ENCODE data around the gene GLYATL3.

Gene GLYATL3

GRCh38 chr6:49506569-49507111 is 6.9 kb downstream of the GLYATL3 start:
- no peak for TF ChIP-seq CTCF (IDR thresholded peaks at IDR 0.05; ENCODE audit: low read depth, low read length)
- DNase-seq, result no peak

GRCh38 chr6:49509342-49509741 is 9.6 kb downstream of the GLYATL3 start:
- Histone ChIP-seq H3K36me3 (no peaks in the 10 kb centered on the region), H3K4me3 (ENCODE audit: low read depth, low read length) (no peak overlapping the region), H3K27me3 (ENCODE audit: insufficient read depth, low read depth, severe bottlenecking) (no peaks in the 10 kb centered on the region), H3K9me3 (ENCODE audit: severe bottlenecking) (no peaks in the 10 kb centered on the region), H3K27ac (no peak overlapping the region)
- no peak for DNase-seq
- no peak for TF ChIP-seq CTCF (IDR thresholded peaks at IDR 0.05; ENCODE audit: low read depth, low read length)

More at GRCh38 chr6:49506569-49507111, 6.9 kb downstream of the GLYATL3 start:
- no peaks in the 10 kb centered on the region for H3K27me3 ChIP-seq (ENCODE audit: insufficient read depth, low read depth, severe bottlenecking)
- no peaks in the 10 kb centered on the region for H3K9me3 ChIP-seq (ENCODE audit: severe bottlenecking)
- no peaks in the 10 kb centered on the region for H3K36me3 ChIP-seq
- no peak overlapping the region for H3K27ac ChIP-seq
- no peak overlapping the region for H3K4me3 ChIP-seq (ENCODE audit: low read depth, low read length)

GRCh38 chr6:49513153-49513989 is 13.6 kb downstream of the GLYATL3 start:
- H3K9me3 ChIP-seq (ENCODE audit: severe bottlenecking), result no peaks in the 10 kb centered on the region
- H3K27ac ChIP-seq, result no peak overlapping the region
- no peaks in the 10 kb centered on the region for H3K27me3 ChIP-seq (ENCODE audit: insufficient read depth, low read depth, severe bottlenecking)
- DNase-seq, result no peak
- H3K4me3 ChIP-seq (ENCODE audit: low read depth, low read length), result no peak overlapping the region
- no peaks in the 10 kb centered on the region for H3K36me3 ChIP-seq
- no peak for TF ChIP-seq CTCF (IDR thresholded peaks at IDR 0.05; ENCODE audit: low read depth, low read length)

GRCh38 chr6:49514571-49515484 is 15.1 kb downstream of the GLYATL3 start:
- DNase-seq, result no peak
- Histone ChIP-seq H3K9me3 (ENCODE audit: severe bottlenecking) (no peaks in the 10 kb centered on the region), H3K27ac (no peak overlapping the region), H3K36me3 (no peaks in the 10 kb centered on the region), H3K4me3 (ENCODE audit: low read depth, low read length) (no peak overlapping the region), H3K27me3 (ENCODE audit: insufficient read depth, low read depth, severe bottlenecking) (no peaks in the 10 kb centered on the region)
- no peak for TF ChIP-seq CTCF (IDR thresholded peaks at IDR 0.05; ENCODE audit: low read depth, low read length)

- no peaks in the 10 kb centered on the region for H3K36me3 ChIP-seq
- H3K9me3 ChIP-seq (ENCODE audit: severe bottlenecking), result no peaks in the 10 kb centered on the region
- H3K27ac ChIP-seq, result no peak overlapping the region
- no peak for TF ChIP-seq CTCF (IDR thresholded peaks at IDR 0.05; ENCODE audit: low read depth, low read length)
- no peak for DNase-seq
- no peak overlapping the region for H3K4me3 ChIP-seq (ENCODE audit: low read depth, low read length)
- H3K27me3 ChIP-seq (ENCODE audit: insufficient read depth, low read depth, severe bottlenecking), result no peaks in the 10 kb centered on the region
Observed at GRCh38 chr6:49515485-49516146, 15.9 kb downstream of the GLYATL3 start.

All from WERI-Rb-1 (cell line).